ENCODE results near the gene ANKFY1.

- no peak for TF ChIP-seq POLR2A (IDR thresholded peaks at IDR 0.05; ENCODE audit: low read depth, low read length)
- no peak for TF ChIP-seq POLR2AphosphoS5 (IDR thresholded peaks at IDR 0.05; ENCODE audit: low read depth, low read length)
Observed at GRCh38 chr17:4287710-4288109, 23.9 kb upstream of the ANKFY1 start.
